ENCODE results near the gene SLC25A41. TPM values are rescaled to one million over a fixed set of nuclear protein-coding genes. Genes with fewer than 3 reads are reported as not detected.
"Not testable (repeated sequence)": the region's sequence is repeated elsewhere in the genome, so short reads cannot be mapped to it uniquely, and the experiment has no call there.

Gene SLC25A41
- polyA plus RNA-seq, 1 donor (not counting 4 experiments of a cell fraction or from before 2014, with no cell fraction given), result not detected

DNA sequence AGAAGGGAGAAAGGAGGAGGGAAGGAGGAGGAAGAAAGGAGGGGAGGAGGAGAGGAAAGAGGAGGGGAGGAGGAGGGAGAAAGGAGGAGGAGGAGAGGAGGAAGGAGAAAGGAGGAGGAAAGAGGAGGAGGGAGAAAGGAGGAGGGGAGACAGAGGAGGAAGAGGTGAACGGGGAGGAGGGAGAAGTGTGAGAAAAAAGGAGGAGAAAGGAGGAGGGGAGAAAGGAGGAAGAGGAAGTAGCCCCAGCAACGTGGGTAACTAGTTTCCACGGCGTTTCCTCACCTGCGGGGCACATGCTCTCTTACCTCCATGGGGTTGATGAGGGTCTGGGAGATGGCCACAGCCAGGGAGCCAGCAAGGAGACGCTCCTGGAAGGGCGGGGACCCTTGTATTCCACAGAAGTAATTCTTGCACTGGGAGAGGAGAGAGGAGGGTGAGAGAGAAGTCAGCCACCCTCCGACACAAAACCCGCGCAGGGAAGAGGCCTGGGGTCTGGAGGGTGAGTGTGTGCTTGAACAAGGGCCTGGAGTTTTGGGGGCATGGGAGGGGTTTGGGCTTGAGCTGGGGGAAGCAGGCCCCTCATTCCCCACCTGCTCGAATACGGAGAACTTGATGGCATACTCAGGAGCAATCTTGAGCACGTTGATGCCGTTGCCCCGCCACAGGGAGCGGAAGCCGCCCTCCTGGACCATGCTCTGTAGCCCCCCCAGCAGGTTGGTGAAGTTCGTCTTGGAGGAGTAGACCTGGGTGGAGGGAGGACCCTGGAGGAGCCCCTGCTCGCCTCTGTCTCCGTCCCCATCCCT is 3.9 kb downstream of the SLC25A41 start:
- peaks cover 4% of the 10 kb centered on the region for H3K4me1 ChIP-seq (ENCODE audit: control insufficient read depth, extremely low read depth, insufficient read depth, low read length)
- FAIRE-seq, result no peak
- peak overlapping the region; percentile 19 for H2AFZ ChIP-seq (ENCODE audit: control insufficient read depth, low read length)
- H3K4me3 ChIP-seq (ENCODE audit: control insufficient read depth in 2 of 3, extremely low read depth in 1 of 3, insufficient read depth in 2 of 3, low read depth in 1 of 3, low read length in 3 of 3), result no peak overlapping the region
- dilution Hi-C loops (cut with MboI; ENCODE audit: extremely low pct_ligation_motif_present, low sequenced_read_pairs), result no loop called here
- no peak for DNase-seq (ENCODE audit: low read depth, low spot score)
- no peak overlapping the region for H3K4me2 ChIP-seq (ENCODE audit: control insufficient read depth, extremely low read depth, insufficient read depth, low read depth, low read length)
- no peaks in the 10 kb centered on the region for H3K27me3 ChIP-seq (ENCODE audit: control insufficient read depth, extremely low read depth, insufficient read depth, low read length)
- no peak overlapping the region for H3K9ac ChIP-seq (ENCODE audit: control insufficient read depth, extremely low read depth, insufficient read depth, low read length)
- no peaks in the 10 kb centered on the region for H3K36me3 ChIP-seq (ENCODE audit: control insufficient read depth in 2 of 2, extremely low read depth in 1 of 2, insufficient read depth in 2 of 2, low read length in 2 of 2)
- H3K79me2 ChIP-seq (ENCODE audit: control insufficient read depth, insufficient read depth, low read length), result no peaks in the 10 kb centered on the region
- no peaks in the 10 kb centered on the region for H4K20me1 ChIP-seq (ENCODE audit: control insufficient read depth, extremely low read depth, insufficient read depth, low read length)
- TF ChIP-seq EZH2 (IDR thresholded peaks at IDR 0.05; ENCODE audit: low read length), result no peak
- TF ChIP-seq, protein P1, sequence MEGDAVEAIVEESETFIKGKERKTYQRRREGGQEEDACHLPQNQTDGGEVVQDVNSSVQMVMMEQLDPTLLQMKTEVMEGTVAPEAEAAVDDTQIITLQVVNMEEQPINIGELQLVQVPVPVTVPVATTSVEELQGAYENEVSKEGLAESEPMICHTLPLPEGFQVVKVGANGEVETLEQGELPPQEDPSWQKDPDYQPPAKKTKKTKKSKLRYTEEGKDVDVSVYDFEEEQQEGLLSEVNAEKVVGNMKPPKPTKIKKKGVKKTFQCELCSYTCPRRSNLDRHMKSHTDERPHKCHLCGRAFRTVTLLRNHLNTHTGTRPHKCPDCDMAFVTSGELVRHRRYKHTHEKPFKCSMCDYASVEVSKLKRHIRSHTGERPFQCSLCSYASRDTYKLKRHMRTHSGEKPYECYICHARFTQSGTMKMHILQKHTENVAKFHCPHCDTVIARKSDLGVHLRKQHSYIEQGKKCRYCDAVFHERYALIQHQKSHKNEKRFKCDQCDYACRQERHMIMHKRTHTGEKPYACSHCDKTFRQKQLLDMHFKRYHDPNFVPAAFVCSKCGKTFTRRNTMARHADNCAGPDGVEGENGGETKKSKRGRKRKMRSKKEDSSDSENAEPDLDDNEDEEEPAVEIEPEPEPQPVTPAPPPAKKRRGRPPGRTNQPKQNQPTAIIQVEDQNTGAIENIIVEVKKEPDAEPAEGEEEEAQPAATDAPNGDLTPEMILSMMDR (optimal IDR thresholded peaks at IDR 0.05 in 1 of 3, IDR thresholded peaks at IDR 0.05 in 1 of 3, conservative IDR thresholded peaks at IDR 0.05 in 1 of 3; ENCODE audit: extremely low read depth in 1 of 3, insufficient read depth in 2 of 3, low read length in 3 of 3), result no peak
- no peaks in the 10 kb centered on the region for H3K9me3 ChIP-seq (ENCODE audit: control insufficient read depth, low read depth, low read length)
- no peaks in the 10 kb centered on the region for H3K9me1 ChIP-seq (ENCODE audit: control insufficient read depth, extremely low read depth, insufficient read depth, low read length)
- no peak overlapping the region for H3K27ac ChIP-seq (ENCODE audit: control insufficient read depth, insufficient read depth, low read length)

DNA sequence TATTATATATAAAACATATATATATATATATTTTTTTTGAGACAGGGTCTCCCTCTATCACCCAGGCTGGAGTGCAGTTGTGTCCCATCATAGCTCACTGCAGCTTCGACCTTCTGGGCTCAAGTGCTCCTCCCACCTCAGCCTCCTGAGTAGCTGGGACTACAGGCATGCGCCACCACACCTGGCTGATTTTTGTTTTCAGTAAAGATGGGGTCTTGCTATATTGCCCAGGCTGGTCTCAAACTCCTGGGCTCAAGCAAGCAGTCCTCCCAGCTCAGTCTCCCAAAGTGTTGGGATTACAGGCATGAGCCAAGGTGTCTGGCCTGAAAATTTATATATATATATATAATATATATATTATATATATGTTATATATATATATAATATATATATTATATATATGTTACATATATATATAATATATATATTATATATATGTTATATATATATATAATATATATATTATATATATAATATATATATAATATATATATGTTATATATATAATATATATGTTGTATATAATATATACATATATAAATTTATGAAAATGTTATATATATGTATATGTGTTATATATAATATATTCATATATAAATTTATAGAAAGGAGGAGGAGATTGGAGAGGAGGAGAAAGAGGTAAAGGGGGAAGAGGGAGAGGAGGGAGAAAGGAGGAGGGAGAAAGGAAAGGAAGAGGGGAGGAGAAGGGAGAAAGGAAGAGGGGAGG is 4.7 kb downstream of the SLC25A41 start:
- H3K79me2 ChIP-seq (ENCODE audit: control insufficient read depth, insufficient read depth, low read length); H4K20me1 ChIP-seq (ENCODE audit: control insufficient read depth, extremely low read depth, insufficient read depth, low read length); H2AFZ ChIP-seq (ENCODE audit: control insufficient read depth, low read length); dilution Hi-C loops (cut with MboI; ENCODE audit: extremely low pct_ligation_motif_present, low sequenced_read_pairs); H3K9me3 ChIP-seq (ENCODE audit: control insufficient read depth, low read depth, low read length); H3K4me1 ChIP-seq (ENCODE audit: control insufficient read depth, extremely low read depth, insufficient read depth, low read length); FAIRE-seq; DNase-seq (ENCODE audit: low read depth, low spot score); H3K27ac ChIP-seq (ENCODE audit: control insufficient read depth, insufficient read depth, low read length); H3K4me3 ChIP-seq (ENCODE audit: control insufficient read depth in 2 of 3, extremely low read depth in 1 of 3, insufficient read depth in 2 of 3, low read depth in 1 of 3, low read length in 3 of 3); H3K4me2 ChIP-seq (ENCODE audit: control insufficient read depth, extremely low read depth, insufficient read depth, low read depth, low read length); H3K9ac ChIP-seq (ENCODE audit: control insufficient read depth, extremely low read depth, insufficient read depth, low read length); H3K36me3 ChIP-seq (ENCODE audit: control insufficient read depth in 2 of 2, extremely low read depth in 1 of 2, insufficient read depth in 2 of 2, low read length in 2 of 2); H3K27me3 ChIP-seq (ENCODE audit: control insufficient read depth, extremely low read depth, insufficient read depth, low read length); H3K9me1 ChIP-seq (ENCODE audit: control insufficient read depth, extremely low read depth, insufficient read depth, low read length): not testable (repeated sequence)
